Pancreas (tissue), 10 donors: Measurements from ENCODE around the gene ADGRV1. TPM values are rescaled to one million over a fixed set of nuclear protein-coding genes. Genes with fewer than 3 reads are reported as not detected.

Source experiments
- ATAC-seq, 4 donors: fragments of 200-7000 bp; cut with Tn5 transposase; one replicate each; pipeline versions ENCODE4 v1.8.0 to v1.9.1; 2020; ENCODE audit warnings: mild to moderate bottlenecking in 4 of 4, moderate library complexity in 4 of 4
- DNase-seq, 6 donors: peaks; one replicate each; pipeline ENCODE4 v3.0.0-alpha.2; 2020
- FAIRE-seq: peaks from 2 replicates; lab custom pipeline; 2012; peaks lifted over from hg19 to GRCh38; lab: Jason Lieb, UNC
- H3K27ac ChIP-seq, 4 donors: fragments of 200-600 bp; sonication (generic); 1 replicate in 3 of 4; 2 replicates in 1 of 4; pipeline versions ENCODE4 v1.5.0 to v1.8.0; 2020
- H3K27me3 ChIP-seq, 4 donors: fragments of 200-600 bp; one replicate each; pipeline ENCODE4 v1.8.0; 2021
- H3K36me3 ChIP-seq, 3 donors: fragments of 200-600 bp; sonication (generic) in 1 of 3; one replicate each; pipeline versions ENCODE4 v1.5.0 to v1.8.0; 2020 to 2021
- H3K4me1 ChIP-seq, 3 donors: fragments of 200-600 bp; one replicate each; pipeline ENCODE4 v1.8.0; 2021
- H3K4me3 ChIP-seq, 4 donors: fragments of 200-600 bp; sonication (generic) in 2 of 4; one replicate each; pipeline versions ENCODE4 v1.5.0 to v1.8.0; 2020 to 2021
- H3K9me3 ChIP-seq, 4 donors: fragments of 200-600 bp; one replicate each; pipeline ENCODE4 v1.8.0; 2021
- WGBS, 2 donors: extraction: QIAGEN DNeasy Blood & Tissue Kit; methylation state at CpG; one replicate each; pipeline ENCODE4 v1.1.7; 2013; 5-methylcytosine and 5-hydroxymethylcytosine counted together
- intact Hi-C, 3 donors: fragments of 100-400 bp; cut with DNase I; formaldehyde crosslinking; loops; one replicate each; pipeline versions ENCODE4 v1.11.1 to v1.14.2; 2022
- polyA plus RNA-seq, 2 donors: library from polyadenylated mRNA; stranded (reverse); fragments of 200-250 nt; gene quantifications; one replicate each; pipeline ENCODE4 v1.2.3, GENCODE V29; 2013
- total RNA-seq, 6 donors: library from RNA; stranded (reverse); fragmentation: NEBNext Ultra II Directional in 4 of 6; extraction: Animal tissue kit (Norgen Biotek cat#: 25700) in 4 of 6; gene quantifications; one replicate each; pipeline versions ENCODE4 v1.2.1 to v1.2.4, GENCODE V29; 2021 to 2023
- TF ChIP-seq, protein P1 (sequence below), 4 donors: fragments of 200-600 bp; sonication (generic) in 3 of 4; IDR thresholded peaks; one replicate each; pipeline versions ENCODE4 v1.5.0 to v1.8.0; 2021; ENCODE audit warnings: antibody characterized with exemption in 4 of 4
- donor health status: healthy with polysubstance abuse.
- donor health status: DM: no; HTN: no; CAD: no; lungs with moderate emphysema.
- donor health status: DM: no; HTN: no; CAD: no.
- donor health status: control.
- donor health status: control.
- donor health status: Bipolar disorder and iron deficiency.
- donor health status: DM: yes; HTN: yes; CAD: no.
- donor health status: DM: no; HTN: no; CAD: no.
- donor health status: DM: no; HTN: no; CAD: no.
- donor health status: DM: yes; HTN: yes; CAD: no.

ADGRV1 gene
- total and polyA plus RNA-seq, 8 donors = 3.9 to 6.9 (median 5.4) TPM

DNA sequence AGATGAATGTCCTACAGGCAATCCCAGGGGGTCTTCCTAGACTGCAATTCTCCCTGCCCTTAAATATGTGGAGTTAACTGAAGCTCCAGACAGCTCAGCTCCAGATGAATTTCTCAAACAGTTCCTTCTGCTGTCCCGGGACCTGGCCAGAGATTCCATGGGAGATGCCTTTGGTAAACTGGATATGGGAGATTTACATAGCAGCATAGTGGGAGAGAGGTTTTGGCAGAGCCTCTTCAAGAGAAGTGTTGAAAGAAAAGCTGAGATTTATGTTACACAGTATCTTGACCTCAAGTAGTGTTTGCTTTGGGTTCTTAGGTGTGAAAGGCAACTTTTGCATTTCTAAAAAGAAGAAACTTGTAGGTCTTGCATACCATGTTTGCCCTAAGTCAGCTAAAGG is 459.6 kb downstream of the ADGRV1 start:
- Histone ChIP-seq H3K27me3 (no peaks in the 10 kb centered on the region), H3K4me3 (no peak overlapping the region), H3K27ac (no peak overlapping the region), H3K9me3 (no peaks in the 10 kb centered on the region), H3K36me3 (no peaks in the 10 kb centered on the region), H3K4me1 (no peaks in the 10 kb centered on the region)
- intact Hi-C loops = no loop called here
- WGBS, 2 donors = 78 to 79% methylated on average over 1 of the region's 1 CpG
- DNase-seq (no peak), ATAC-seq (no peak), FAIRE-seq (no peak)
- TF ChIP-seq, protein P1, sequence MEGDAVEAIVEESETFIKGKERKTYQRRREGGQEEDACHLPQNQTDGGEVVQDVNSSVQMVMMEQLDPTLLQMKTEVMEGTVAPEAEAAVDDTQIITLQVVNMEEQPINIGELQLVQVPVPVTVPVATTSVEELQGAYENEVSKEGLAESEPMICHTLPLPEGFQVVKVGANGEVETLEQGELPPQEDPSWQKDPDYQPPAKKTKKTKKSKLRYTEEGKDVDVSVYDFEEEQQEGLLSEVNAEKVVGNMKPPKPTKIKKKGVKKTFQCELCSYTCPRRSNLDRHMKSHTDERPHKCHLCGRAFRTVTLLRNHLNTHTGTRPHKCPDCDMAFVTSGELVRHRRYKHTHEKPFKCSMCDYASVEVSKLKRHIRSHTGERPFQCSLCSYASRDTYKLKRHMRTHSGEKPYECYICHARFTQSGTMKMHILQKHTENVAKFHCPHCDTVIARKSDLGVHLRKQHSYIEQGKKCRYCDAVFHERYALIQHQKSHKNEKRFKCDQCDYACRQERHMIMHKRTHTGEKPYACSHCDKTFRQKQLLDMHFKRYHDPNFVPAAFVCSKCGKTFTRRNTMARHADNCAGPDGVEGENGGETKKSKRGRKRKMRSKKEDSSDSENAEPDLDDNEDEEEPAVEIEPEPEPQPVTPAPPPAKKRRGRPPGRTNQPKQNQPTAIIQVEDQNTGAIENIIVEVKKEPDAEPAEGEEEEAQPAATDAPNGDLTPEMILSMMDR (IDR thresholded peaks at IDR 0.05) = no peak

GRCh38 chr5:91018712-91019371 is 460.2 kb downstream of the ADGRV1 start:
- H3K27me3 ChIP-seq = no peaks in the 10 kb centered on the region
- intact Hi-C loops = no loop called here
- FAIRE-seq (no peak), DNase-seq (no peak), ATAC-seq (no peak)
- H3K4me1 ChIP-seq = no peaks in the 10 kb centered on the region
- TF ChIP-seq, protein P1 (IDR thresholded peaks at IDR 0.05) = no peak
- no peaks in the 10 kb centered on the region for H3K9me3 ChIP-seq
- WGBS, 2 donors = 71 to 90% methylated on average over 4 of the region's 4 CpGs
- H3K27ac ChIP-seq = no peak overlapping the region
- H3K36me3 ChIP-seq = no peaks in the 10 kb centered on the region
- no peak overlapping the region for H3K4me3 ChIP-seq

DNA sequence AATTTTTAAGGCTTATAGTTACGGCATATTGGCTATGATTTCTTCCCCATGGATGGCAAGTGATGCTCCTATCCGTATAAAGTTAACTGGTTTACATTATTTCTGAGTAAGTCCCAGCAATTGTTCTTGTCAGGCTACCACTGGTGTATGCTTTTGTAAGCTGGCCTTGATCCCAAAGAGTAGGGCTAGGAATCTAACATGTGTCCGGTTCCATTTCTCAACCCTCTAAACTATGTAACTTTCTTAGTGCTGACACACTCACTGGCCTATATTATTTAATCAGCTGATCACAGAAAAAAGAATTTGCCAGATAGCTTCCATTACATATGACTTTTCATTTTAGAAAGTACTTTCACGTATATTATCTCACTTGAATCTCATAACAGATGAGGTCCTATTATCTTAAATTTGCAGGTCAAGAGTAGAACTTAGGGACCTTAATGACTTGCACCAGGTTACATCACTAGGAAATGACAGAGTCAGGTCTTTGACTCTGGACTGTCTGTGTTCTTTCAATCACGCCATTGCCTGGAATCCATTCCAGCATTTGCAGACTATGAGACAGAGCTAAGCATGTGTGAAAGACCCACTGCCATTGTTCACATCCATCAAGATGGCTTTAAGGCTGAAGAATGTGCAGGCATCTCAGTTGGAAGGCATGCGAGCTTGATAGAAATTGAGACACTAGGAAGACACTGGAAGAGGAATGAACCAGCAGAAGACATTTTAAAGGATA is 461.6 kb downstream of the ADGRV1 start:
- intact Hi-C loops = no loop called here
- DNase-seq (no peak), FAIRE-seq (no peak)

GRCh38 chr5:91022518-91022917 is 463.9 kb downstream of the ADGRV1 start:
- no peak overlapping the region for H3K27ac ChIP-seq
- H3K36me3 ChIP-seq = no peaks in the 10 kb centered on the region
- TF ChIP-seq, protein P1 (IDR thresholded peaks at IDR 0.05) = no peak
- H3K27me3 ChIP-seq = no peaks in the 10 kb centered on the region
- H3K4me3 ChIP-seq = no peak overlapping the region
- 34 to 45% methylated on average over 2 of the region's 2 CpGs for WGBS, 2 donors
- FAIRE-seq (no peak), DNase-seq (no peak), ATAC-seq (no peak)
- H3K9me3 ChIP-seq = no peaks in the 10 kb centered on the region
- H3K4me1 ChIP-seq = peaks cover 3 to 13% (median 7%) of the 10 kb centered on the region in 3 donors
- intact Hi-C loops = no loop called here

More for the DNA sequence above, 461.6 kb downstream of the ADGRV1 start:
- WGBS, 2 donors = 90 to 92% methylated on average over 6 of the region's 6 CpGs
- H3K9me3 ChIP-seq = no peaks in the 10 kb centered on the region
- no peaks in the 10 kb centered on the region for H3K4me1 ChIP-seq
- TF ChIP-seq, protein P1 (IDR thresholded peaks at IDR 0.05) = no peak
- no peaks in the 10 kb centered on the region for H3K27me3 ChIP-seq
- no peaks in the 10 kb centered on the region for H3K36me3 ChIP-seq
- H3K4me3 ChIP-seq = no peak overlapping the region
- H3K27ac ChIP-seq = no peak overlapping the region
- ATAC-seq = no peak

DNA sequence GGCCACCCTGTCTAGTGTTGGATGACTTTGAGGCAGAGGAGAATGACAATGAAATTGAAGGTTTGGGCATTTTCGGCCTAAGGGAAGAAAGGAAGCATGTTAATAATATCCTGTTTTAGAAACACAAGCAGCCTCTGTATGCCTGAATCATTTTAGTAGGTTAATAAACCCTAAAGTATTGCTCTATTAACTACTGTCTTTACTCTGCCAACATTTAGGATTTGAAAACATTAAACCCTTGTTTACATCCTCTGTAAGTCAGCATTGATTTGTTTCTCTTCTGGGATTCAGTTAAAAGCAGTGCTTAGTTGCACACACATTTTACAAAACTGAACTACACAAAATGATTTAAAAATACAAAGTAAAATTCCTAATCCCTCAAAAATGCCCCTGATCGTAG is 465.6 kb downstream of the ADGRV1 start:
- Histone ChIP-seq H3K36me3 (no peaks in the 10 kb centered on the region), H3K9me3 (no peaks in the 10 kb centered on the region), H3K27me3 (no peaks in the 10 kb centered on the region), H3K27ac (no peak overlapping the region), H3K4me1 (peaks cover 8 to 17% (median 13%) of the 10 kb centered on the region in 3 donors), H3K4me3 (no peak overlapping the region)
- ATAC-seq (no peak), DNase-seq (no peak), FAIRE-seq (no peak)
- 84 to 89% methylated on average over 2 of the region's 2 CpGs for WGBS, 2 donors
- intact Hi-C loops = no loop called here
- TF ChIP-seq, protein P1 (IDR thresholded peaks at IDR 0.05) = no peak
